Stimulated activated CD4-positive, alpha-beta T cell treated with anti-CD3 and anti-CD28 coated beads, Interleukin-12 subunit alpha, Interleukin-12 subunit beta, amount 100 ng/mL, for 4 hours (primary cell): ENCODE measurements around the gene NFIB.

ENCODE experiments used
- DNase-seq: peaks from one replicate; pipeline ENCODE4 v3.0.0-alpha.2; 2020

The NFIB gene

DNA sequence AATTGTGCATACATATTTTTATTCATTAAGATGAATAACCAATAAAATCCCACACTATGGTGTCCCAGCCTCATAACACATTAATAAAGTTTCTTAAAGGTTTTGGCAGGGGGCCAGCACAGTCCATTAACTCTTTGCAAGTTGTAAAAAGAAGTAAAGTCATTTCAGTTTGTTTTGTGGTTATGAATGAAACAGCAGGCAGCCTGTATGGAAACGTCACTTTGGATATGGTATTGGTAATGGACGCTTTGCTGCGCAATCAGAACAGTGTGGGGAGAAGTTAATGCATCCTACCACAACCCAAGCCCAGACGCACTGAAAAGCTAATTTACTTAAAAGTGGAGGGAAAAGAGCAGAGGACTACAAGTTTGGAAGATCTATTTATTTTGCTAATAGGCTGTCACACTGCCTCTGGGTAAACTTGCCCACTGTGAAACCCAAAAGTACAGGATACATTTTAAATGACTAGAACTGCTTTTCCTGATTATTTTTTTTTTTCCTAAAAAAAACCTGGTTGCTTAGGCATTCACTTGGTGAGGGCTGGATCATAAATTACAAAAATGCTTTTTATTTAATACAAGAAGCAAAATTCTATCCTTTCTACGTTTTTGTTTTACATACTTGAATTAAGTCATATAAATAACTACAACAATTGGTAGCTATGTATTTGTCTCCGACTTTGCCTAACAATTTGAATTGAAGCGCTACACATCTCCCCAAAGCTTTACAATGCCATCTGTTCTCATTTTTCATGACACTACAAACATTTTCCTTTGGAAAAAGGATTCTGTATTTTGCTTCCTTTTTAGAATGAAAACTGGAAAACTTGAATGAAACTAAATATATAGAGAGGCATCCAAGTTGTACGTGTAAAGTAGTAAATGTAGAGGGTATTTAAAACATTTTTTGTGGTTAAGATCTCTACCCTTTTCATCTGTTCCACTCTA is 104.3 kb downstream of the NFIB start:
- DNase-seq = no peak

DNA sequence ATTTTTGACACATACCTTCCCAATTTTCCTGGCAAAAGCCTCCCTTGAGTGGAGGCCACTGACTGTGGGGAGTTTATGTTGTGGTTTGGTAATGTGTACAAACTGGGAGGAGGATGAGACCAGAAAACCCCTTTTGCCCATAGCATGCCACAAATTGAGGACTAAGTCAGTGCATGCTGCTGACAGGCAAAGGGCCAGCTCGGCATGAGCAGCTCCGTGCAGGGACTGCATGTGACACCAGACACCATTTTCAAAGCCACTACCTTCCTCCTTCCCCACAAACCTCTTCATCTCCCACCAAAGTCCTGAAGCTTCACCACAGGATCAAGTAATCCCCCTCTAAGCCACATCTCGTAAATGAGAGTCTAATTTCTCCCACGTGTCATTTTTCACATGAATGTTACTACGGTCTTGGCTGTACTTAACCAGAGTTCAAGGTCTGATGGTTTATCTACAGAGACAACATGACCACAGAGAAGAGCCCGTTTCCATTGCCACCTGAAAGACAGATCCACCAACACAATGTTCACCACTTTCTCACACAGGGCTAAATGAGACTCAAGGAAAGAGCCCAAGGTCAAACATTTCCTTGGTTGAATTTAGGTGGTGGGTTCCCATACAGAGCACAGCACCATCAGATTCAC is 106.5 kb downstream of the NFIB start:
- no peak for DNase-seq

DNA sequence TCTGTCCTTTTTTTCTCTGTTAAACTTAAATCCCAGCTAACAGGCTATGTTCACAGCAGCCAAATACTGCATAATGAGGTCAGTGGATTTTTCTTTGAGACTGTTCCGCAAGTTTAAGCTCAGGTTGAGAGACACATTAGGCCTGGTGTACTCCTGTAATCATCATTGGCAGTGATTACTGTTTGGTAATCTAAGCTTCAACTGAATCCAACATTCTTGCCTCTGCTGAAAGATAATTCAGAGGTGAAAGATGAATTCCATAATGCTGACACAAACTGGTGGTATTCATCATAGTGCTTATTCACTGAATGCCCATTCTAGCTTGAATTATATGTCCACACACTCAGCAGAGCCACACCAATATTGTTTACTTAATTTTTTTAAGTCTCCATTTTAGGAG is 108.5 kb downstream of the NFIB start:
- no peak for DNase-seq

DNA sequence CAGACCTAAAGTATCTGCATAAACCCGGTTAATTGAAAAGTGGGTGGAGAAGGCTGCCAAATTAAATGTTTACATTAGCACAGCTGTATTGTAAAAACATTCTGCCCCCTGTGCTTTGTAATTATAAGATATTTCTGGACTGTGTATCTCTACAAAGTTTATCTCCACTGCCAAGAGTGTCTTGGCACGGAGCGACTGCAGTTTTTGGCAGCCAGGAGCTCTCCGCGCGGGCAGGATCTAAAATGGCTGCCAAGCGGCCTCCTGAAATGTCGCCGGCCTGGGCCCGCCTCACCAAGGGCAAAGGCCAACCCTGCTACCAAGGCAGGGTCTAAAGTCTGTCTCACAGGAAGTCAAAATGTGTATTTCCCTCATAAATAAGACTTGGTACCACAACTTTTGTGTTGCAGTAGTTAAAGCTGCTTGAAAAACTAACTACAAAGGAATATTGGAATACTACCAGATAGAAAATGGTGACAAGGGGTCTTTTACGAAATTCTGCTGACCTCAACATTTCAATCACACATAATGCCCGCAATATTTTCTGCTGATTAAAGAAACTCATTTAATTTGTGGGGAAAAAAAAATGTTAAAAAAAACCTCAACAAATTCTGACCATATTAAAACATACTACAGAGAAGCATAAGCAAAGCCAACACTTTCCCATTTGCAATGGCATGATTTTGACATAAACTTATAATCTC is 110.4 kb downstream of the NFIB start:
- no peak for DNase-seq

DNA sequence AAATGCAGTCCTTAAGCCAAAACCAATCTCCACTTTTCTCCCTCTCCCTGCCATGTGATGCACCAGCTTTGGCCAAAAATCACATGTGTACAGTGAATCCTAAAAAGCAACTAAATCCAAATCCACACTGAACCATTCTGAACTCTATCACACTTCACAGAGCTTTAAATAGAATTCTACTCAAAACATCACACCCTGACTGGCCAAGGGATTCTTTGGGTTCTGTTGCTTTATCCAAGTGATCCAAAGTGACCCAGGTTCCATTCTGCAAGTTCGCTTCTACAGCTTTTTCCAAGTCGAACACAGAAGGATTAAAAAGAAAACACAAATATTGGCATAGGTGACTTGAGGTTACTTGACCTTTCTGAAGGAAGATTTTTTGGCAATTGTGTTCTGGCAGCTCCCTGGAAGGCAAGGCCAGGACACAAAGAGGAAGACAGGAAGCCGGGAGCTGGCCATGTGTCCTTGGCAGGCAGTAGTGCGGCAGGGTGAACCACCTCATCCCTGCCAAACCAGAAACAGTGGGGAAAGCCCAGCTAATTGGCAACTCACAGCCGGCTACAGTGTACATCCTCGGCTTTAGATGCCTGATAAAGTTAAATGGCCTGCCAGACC is 115.0 kb downstream of the NFIB start:
- DNase-seq = no peak

DNA sequence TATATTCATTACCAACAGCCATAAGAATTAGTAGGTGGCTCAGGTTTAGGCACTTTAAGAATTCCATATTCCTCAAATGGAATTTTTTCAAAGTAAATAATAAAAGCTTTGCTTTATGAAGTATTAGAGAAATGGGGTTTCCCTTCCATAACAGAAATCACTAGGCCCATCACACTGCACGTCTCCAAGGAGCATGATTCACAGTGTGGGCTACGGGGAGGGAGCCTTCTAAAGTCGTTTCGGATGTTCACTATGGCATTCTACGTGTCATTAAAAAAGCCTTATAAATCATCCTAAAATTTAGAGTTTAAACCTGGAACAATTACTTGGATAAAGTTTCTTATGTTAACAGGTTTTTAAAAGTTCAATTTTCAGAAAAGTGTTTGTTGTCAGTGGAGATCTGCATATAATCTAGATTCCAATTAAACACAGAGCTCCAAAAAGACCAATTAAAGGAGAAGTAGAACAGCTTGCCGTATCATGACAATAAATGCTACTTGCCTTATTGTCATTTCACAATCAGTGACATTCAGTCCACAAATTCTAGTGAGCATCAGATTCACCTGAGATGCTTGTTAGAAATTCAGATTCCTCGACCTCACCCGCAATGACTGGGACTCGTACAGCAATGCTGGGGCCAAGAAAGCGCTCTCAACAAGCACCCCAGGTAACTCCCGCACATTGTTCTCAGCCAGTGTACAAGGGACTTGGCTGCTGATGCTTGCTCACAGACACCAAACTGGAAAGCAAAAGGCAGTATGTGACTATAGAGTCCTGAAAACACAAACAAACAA is 115.7 kb downstream of the NFIB start:
- DNase-seq = no peak

DNA sequence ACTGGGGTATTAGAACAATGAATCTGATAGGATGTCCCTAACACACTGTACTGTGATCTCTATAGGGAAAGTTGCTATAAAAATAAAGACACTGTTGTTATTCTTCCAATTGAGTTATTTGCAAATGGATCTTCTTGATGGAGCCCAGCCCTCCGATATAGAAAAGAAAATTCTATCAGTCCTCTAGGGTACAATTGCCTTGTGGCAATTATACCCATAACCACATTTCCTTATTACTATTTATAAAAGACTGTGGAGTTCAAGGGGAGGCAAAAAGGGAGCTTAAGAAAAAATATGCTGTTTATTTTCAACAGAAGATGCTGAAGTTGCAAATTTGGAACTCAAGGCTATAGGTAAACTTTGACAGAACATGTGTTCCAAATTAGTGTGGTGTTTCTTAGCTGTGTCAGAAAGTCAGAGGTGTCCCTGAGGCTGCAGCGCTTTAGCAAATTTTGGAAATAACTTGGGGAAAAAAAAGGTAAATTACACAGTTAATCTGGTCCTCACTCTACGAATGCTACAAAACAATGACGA is 116.5 kb downstream of the NFIB start:
- no peak for DNase-seq

DNA sequence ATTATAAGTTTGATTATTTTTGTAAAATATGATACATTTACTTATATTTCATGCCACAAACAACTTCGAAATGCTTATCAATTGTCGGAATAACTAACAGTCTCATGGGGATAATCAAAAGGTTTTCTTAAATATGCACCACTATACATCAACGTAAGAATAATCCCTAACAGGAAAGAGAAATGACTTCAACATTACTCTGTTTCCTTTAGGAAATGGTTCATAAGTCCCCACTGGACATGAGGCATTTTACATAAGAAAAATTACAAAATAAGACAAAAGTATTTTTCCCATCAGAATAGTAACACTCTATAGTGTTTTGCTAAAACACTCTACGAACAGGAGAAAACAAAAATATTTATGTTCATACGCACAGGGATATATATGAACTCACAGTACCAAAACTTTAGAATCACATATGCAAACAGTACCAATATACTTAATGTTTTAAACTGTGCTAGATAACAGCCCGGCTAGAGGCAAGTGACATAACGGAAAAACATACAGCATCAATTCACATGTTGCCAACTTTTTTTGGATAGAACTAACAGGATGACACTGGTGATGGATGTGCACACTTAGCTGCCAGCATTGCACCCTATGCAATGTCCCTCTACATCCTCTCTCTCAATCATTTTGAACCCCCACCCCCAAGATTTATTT is 120.5 kb downstream of the NFIB start:
- no peak for DNase-seq

DNA sequence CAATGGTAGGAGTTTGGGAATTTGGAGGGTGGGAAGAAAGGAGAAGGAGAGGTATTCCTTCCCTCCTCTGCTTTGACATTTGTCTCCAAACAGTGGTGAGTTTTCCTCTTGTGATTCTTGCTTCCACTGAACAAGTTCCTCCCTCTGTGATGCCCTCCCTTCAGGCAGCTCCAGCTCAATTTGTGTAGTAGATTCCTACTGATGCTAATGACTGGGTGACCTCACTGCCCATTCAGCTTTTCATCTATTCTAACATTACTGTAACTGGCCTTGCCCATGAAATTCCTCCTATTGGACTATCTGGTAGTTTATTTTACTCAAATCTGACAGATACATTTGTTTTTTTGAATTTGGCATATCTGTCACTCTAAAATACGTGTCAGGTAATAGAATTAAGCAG is 121.4 kb downstream of the NFIB start:
- no peak for DNase-seq

DNA sequence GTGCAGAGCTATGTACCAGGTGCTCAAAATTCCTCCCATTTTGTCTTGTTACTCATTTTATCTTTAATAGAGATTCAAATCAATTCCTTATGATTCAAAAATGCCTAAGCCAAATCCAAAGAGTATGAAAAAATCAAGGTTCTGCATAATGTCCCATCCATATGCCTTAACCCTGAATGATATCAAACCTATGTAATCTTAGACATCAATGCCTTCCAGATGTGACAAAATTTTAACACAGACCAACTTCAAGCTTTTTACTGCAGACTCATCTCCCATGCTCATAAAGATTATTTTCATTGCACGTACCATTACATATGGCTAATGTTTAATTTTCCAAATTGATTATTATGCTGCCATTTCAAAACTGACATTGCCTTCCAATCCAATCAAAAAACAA is 122.4 kb downstream of the NFIB start:
- DNase-seq = no peak

DNA sequence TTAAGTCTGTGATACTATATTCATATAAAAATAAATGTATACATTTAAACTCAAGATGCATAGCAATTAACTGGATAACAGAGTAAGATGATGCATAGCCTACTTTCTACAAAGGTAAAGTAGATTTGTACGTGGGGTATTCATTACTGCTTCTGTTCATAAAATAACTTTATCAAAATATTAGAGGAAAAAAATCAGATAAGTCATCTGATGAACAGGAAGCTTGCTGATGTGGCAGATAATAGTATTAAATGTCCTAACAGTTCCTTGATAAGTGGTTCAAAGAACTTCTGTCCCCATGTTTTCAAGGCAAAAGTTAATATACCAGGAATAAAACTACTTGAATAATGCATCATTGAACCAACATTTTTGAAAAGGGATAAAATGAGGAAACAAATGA is 123.7 kb downstream of the NFIB start:
- no peak for DNase-seq

DNA sequence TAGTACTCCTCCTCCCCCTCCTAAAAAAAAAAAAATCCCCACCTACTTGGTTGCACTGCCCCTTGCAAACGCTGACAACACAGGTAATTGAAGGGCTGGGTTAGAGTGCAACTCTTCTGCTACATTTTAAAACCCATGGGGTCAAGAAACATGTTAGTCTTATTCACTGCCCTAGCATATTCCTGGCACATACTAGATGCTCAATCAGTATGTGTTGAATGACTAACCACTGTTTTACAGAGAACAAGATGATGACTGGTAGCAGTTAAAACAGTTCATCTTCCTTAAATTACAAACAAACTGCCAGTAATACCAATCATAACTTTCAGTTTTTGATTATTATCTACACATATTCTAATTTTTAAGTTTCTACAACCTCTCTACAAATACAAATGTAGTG is 124.4 kb downstream of the NFIB start:
- DNase-seq = no peak

DNA sequence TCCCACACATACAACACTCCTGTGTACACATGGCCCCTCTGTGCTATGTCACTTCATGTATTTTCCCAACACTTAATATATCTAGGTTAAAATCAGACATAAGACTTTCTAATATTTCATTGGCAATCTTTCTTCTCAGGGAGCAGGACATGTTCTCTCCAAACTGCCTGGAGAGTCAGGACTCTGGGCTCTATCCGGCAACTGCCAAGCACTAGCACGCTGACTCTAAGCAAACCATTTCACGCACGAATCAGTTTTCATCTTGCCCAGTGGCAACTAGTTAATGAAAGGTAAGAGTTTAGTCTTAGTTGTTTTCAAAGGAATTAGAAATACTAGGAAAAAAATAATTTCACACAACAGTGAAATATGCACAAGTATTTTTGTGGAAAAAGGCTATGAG is 124.8 kb downstream of the NFIB start:
- no peak for DNase-seq

DNA sequence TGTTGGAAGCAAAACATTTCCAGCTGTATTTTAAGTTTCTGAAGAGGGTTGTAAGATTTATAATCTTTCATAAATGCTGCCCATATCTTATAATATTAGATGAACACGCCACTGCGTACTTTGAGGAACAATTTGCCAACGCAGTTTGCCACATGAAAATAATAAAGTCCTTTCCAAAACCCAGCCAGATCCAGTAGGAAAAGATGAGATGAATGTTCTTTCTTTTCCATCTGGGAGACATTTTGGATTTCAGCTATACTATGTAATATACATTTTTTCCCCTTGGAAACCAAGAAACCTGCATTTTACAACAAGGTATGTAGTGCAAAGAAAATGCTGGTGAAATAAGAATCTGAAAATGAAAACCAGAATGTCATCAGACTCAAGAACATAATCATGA is 125.4 kb downstream of the NFIB start:
- no peak for DNase-seq

DNA sequence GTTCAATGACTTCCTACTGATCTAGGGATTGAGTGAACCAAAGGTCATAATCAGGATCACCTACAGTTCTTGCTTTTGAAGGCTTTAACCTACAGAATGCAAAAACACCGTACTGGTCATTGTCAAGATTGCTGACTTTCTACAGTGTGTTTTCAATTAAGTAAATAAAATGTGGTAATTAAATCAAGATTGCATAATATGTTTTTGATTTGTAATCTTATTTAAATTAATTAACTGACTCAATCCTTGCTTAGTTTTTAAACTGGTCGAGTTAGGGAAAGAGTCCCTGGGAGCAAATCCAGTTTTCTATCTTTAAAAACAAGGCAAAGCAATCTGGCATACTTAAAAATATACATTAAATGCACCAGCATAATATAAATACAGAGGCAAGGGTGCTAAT is 125.9 kb downstream of the NFIB start:
- DNase-seq = no peak

DNA sequence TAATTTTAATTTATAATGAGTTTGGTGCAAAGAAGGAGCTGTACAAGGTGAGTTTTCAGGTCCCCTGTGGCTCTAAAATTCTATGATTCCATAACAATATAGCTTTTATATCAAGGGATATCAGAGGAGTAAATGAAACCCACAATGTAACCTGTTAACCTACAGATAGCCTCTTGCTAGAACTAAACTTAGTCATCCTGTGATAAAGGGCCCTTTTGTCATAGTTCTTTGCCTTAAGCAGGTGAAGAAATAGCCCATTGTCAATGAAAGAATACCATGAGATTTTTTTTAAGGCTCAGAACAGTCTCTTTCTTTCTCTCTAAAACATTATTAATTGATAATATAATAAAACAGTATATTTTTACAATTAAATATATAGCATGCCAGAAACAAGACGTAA is 127.8 kb downstream of the NFIB start:
- no peak for DNase-seq

DNA sequence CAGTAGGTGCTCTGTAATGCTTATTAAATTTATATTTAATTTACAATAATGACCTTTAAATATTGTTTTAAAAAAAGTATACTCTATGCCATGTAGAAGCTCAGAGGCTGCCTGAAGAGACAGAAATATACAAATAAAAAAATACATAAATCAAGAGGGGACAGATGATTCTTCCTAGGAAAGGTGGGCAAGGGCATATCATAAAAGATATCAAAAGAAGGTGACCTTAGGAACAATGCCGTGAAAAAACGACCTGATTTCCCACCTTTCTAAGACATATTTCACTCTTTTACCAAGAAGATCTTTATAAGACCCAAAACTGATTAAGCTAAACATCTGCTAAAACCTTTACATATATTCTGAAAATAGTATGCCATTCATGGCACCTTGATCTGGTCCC is 128.9 kb downstream of the NFIB start:
- no peak for DNase-seq

DNA sequence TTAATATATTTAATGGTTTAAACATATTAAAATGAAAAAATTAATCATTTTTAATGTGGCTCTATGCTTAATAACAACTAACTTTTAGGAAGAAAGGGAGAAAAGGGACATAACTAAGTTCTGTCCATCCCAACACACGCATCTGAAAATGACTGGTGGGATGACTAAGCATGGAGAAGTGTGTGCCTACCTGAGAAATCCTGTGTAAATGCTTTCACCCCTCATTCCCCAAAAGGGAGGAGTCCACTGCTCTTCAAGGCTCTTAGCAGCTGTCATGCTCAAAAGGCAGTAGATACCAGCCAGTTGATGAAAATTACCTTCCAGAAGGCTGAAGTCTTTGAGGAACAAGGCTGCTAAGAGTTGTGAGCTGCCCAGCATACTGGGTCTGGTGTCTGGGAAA is 130.9 kb downstream of the NFIB start:
- DNase-seq = no peak

DNA sequence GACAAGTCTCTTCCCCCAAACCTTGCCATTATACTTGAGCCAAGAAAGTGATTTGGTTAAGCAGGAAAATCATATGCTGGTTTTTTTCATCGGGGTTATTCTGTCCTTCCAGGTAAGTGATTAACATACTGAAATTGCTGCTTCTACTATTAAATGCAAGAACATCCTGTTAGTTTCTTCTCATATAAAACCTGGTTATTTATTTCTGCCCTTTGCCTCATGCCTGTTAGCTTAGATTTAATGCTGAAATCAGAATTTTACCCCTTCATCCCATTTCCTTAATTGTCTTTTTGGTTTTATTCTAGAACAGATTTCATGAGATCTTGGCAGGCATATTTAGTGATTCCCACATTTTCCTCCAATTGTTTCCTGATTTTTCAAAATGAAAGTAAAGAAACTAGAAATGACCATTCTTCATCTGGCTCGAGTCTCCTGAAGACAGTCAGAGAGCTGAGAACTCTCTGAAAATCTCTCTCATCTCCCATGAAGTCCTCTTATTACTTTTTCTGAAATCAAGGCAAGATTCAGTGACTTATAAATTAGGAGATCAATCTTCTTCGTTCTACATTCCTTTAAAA is 132.9 kb downstream of the NFIB start:
- DNase-seq = no peak

DNA sequence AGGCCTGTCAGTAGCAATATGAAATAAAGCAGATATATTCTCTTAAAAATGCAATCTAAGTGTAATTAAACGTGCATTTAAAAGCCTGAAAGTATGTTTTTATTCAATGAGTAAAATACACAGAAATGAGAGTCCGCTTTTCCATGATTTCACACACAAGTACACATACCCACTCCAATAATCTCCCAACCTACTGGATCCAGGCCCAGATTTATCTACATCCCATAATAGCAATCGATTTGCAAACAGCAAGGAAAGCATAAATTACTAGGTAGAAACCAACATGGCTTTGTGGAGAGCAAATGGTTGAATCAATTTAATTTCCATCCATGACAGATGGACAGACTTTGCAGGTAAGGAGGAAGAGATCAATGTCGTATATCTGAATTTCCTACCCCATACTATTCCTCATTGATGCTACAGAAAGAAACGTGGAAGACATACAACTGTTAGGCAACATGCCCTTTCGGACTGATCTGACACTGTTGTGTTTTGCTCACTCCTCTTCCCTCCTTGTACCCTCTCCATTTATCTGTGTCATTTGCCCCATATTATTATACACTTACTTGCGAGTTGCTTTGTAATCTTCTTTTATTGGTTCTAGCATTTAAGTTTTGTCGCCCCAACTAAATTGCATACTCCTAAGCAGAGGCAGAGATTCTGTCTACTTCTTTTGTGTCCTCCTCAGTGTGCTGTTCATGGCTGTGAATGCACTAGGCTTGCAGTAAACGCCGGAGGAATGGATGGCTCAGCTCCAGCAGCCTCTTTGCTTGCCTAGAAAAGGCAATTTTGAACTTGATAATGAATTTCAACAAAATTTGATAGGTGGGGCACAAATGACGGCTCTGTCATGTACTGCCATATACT is 133.6 kb downstream of the NFIB start:
- DNase-seq = no peak
